Measurements from ENCODE around the gene TERT.
"Not testable (repeated sequence)": the region's sequence is repeated elsewhere in the genome, so short reads cannot be mapped to it uniquely, and the experiment has no call there.

Gene TERT

DNA sequence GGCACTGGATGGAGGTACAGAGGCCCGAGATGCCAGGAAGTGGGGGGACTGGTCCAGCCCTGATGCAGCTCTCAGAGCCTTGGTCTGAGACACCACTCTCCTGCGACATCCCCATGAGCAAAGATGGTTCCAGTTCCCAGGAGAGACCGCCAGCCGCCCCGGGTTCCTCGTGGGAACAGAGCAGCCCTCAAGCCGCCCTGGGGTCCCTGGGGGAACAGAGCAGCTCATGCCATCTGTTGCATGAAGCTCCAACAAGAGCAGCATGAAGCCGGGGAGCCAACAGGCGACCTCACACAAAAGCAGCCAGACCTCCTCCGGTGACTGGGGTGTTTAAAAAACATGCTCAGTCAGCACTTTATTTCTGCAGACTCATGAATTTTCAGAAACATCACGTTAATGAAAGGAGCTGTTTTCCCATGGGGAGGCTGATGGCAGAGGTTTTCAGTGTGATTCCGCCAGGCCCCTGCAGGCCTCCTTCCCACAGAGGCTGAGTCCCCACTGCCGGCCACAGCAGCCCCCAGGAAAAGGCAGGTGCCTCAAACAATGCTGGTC lies 63.4 kb downstream of the TERT start:
- DNase-seq = no peak

GRCh38 chr5:1230551-1230950 lies 64.3 kb downstream of the TERT start:
- no peak for DNase-seq

GRCh38 chr5:1229822-1230221 lies 65.0 kb downstream of the TERT start:
- no peak for DNase-seq

DNA sequence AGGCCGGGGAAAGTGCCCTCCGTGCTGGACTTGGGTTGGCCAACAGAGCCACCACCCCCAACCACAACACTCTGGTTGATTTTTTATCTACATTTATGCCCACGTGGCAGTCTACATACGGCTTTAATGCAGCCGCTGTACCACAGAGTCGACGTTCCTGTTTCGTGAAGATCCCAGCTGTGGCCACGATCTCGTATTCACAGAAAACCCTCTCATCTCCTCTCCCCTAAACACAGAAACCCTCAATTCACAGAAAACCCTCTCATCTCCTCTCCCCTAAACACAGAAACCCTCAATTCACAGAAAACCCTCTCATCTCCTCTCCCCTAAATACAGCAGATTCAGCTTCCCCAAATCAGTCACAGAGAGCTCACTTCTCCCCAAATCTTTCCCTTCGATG lies 65.8 kb downstream of the TERT start:
- not testable (repeated sequence) for DNase-seq

- no peak for DNase-seq
Observed at GRCh38 chr5:1228120-1228519, 66.7 kb downstream of the TERT start.

DNA sequence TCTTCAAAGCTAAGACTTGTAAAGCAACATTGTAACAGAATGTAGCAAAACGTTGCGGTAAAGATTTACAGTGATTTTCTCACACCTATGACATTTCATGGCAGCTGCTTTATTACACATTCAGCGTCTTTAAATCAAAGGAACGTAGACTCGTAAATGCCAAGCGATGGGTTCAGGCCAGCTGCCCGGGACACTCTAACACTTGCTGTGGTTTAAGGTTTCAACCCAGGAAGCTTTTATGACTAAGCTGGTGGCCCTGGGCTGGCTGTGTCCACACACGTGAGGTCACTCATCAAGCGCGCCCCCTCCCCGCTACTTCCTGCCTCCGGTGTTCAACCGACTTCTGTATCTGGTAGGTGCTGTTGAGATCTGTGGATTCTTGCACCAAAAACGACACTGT lies 67.2 kb downstream of the TERT start:
- DNase-seq = no peak

GRCh38 chr5:1226839-1227581 lies 67.9 kb downstream of the TERT start:
- no peak for DNase-seq

GRCh38 chr5:1226231-1226630 lies 68.6 kb downstream of the TERT start:
- no peak for DNase-seq

GRCh38 chr5:1225081-1225480 lies 69.8 kb downstream of the TERT start, which contains the start of gene SLC6A18:
Gene SLC6A18, plus strand, starts transcription at chr5:1225381. Its CDS starts 97 bp downstream, at chr5:1225478.
- no peak for DNase-seq

DNA sequence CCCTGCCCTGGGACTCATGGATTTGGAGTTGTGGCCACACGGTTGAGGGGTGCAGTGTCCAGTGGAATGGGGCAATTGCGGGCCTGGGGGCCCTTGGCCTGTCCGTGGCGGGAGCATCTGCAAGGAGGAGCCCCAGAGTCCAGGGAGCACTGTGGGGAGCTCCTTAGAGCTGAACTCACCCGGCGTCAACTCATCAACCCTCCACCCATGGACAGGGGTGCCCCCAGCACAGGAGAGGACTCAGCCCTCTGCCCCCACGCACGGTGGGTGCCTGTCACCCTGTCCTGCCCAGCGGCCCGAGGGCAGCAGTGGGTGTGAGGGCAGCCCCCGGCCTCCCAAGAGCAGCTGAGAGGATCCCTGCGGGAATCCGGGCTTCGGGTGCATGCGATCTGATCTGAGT lies 70.2 kb downstream of the TERT start:
- DNase-seq = no peak

DNA sequence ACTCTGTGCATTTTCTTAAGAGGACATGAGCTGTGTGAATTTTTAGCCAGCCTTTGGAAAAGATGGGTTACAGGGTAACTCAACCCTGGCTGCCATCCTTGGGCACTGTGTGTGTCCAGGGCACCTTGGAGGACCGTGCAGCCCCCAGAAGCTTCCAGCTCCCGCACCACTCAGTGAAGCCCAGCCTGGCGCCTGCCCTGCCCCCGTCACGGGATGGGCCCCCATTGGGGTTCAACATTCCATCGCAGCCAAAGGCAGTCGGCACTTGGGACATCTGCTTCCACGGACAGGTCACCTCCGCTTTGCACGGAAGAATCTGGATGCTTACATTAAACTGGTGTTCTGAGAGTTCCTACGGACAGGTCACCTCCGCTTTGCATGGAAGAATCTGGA lies 71.6 kb downstream of the TERT start:
- no peak for DNase-seq

GRCh38 chr5:1222621-1223277 lies 72.1 kb downstream of the TERT start:
- no peak for DNase-seq

GRCh38 chr5:1222147-1222546 lies 72.7 kb downstream of the TERT start:
- DNase-seq = no peak

GRCh38 chr5:1221721-1222120 lies 73.1 kb downstream of the TERT start:
- DNase-seq = no peak

DNA sequence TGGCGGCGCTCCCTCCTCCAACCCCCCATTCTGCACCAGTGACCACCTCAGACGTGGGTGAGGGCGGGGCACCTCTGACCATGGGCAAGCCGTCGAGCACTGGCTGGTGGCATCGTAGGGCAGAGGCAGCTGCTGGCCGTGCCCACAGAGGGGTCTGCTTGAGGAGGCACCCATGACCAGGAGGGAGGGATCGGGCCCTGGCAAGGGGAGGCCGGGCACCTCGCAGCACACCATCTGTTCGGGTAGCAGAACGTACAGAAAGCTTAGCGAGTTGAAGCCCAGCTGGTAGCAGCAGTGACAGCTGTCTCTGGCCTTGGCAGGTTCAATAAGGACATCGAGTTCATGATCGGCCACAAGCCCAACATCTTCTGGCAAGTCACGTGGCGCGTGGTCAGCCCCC lies 74.0 kb downstream of the TERT start:
- DNase-seq = no peak

DNA sequence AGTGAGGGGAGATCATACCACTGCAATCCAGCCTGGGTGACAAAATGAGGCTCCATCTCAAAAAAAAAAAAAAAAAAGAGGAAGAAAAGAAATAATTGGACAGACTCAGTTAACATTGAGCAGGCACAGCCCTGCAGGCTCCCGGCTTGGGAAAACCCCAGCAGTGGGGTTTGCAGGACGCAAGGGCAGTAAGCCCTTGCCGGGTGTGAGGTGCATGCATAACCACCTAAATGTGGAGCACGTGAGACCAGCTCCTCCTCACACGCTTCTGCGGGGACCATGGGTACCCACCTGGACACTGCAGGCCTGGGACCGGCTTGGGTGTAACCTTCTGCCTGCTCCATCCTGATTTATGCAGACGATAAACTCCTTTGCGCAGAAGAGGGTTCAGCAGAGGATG lies 74.5 kb downstream of the TERT start:
- DNase-seq = no peak

DNA sequence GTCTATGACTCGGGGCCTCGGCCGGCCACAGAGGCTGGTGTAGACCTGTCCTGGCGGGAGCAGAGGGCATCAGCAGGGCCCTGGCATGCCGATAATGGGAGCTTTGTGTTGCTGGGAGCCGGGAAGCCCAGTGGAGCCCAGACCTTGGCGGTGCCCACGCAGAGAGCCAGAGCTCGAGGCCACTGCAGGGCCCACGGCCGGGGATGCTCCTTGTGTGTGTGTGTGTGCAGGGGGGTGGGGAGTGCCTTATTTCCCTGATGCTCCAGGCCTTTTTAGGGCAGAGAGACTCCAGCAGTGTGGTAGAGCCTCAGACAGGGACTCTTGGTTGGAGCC lies 75.1 kb downstream of the TERT start:
- no peak for DNase-seq

DNA sequence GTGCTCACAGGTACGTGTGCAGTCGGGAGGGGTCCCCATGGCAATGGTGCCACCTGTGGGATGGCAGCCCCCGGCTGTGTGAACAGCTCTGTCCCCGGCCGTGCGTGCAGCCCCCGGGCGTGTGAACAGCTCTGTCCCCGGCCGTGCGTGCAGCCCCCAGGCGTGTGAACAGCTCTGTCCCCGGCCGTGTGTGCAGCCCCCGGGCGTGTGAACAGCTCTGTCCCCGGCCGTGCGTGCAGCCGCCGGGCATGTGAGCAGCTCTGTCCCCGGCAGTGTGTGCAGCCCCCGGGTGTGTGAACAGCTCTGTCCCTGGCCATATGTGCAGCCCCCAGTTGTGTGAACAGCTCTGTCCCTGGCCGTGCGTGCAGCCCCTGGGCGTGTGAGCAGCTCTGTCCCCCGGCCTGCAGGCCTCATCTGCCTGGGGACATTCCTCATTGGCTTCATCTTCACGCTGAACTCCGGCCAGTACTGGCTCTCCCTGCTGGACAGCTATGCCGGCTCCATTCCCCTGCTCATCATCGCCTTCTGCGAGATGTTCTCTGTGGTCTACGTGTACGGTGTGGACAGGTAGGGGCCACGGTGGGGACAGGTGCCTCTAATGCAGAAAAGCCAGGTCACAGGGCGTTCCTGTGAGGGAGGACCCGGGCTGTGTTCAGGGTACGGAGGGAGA lies 75.6 kb downstream of the TERT start:
- DNase-seq = no peak

DNA sequence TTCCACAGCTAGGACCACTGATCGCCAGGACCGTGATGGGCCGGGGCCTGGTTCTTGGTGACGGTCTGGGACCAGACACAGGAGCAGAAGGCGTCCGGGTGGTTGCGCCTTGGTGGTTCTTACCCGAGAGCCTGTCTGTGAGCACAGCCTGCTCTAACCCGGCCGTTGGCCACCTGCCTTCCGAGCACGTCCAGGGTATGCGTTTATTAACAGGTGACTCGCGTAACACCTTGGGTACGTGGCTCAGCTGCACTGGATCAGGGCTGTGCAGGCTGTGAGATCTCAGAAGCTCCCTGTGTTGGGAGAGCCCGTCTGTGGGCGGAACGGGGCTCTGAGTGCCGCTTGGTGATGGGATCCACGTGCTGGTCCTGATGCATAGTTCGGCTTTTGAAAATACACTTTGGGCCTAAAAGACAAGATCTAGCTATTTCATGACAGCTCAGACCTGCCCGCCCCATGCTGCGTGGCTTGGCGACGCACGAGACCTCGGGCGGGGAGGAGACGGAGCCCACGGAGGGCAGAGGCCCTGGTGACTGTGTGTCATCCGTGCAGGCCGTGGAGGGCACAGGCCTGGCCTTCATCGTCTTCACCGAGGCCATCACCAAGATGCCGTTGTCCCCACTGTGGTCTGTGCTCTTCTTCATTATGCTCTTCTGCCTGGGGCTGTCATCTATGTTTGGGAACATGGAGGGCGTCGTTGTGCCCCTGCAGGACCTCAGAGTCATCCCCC lies 76.4 kb downstream of the TERT start:
- DNase-seq = no peak

DNA sequence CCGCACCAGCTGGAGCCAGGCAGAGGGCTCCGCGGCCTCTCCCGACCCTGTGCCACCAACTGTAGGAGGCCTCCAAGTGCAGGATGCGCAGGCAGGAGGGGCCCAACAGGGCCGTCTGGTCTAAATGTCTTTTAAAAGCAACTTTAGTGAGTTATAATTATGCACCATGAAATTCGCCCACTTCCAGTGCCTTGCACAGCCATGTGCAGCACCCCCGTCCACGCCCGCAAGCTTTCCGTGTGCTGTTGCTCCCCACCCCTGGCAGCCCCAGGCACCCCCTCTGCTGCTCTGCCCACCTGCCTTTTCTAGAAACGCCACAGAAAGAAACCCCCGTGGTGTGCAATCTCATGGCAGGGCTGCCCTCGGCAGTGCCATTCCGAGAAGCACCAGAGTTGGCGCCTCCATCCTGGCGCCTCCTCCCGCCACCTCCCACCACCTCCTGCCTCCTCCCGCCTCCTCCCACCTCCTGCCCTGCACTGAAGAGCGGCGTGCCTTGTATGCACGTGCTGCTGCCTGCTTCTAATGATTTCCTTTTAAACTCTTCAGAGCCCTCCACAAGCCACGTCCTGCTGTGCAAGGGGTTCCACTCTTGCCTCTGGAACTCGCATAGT lies 77.2 kb downstream of the TERT start:
- no peak for DNase-seq

GRCh38 chr5:1216918-1217295 lies 78.0 kb downstream of the TERT start:
- no peak for DNase-seq

DNA sequence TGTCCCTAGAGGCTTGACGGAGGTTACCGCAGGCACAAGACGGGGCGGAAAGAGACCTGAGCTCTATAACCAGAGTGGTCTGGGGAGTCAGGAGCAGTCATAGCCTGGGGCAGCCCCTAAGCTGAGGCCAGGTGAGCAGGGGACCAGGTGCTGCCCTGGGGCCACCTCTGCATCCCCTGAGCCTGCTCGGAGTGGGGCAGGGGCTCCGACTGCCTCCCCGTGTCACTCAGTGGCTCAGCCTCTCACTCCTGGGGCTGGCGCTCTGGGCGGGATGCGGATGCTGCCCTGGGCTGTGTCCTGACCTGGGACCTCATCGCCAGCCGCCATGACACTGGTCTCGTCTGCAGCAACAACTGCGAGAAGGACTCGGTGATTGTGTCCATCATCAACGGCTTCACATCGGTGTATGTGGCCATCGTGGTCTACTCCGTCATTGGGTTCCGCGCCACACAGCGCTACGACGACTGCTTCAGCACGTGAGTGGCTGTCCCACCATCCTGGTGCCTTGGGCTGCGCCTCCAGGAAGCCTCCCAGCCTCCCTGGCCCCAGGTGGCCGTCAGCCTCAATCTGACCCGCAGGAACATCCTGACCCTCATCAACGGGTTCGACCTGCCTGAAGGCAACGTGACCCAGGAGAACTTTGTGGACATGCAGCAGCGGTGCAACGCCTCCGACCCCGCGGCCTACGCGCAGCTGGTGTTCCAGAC lies 78.5 kb downstream of the TERT start:
- DNase-seq = no peak

Data from central memory CD4-positive, alpha-beta T cell (primary cell).